Body of pancreas (tissue), 4 donors: ENCODE data around the gene KLF6. TPM values are rescaled to one million over a fixed set of nuclear protein-coding genes. Genes with fewer than 3 reads are reported as not detected.
A peak's percentile ranks its signal among the peaks of the same experiment; 100 is the strongest.

ENCODE experiments used
- ATAC-seq: fragments of 150-250 bp; one replicate; pipeline ENCODE4 v1.9.1; 2016
- DNase-seq, 4 donors: peaks; one replicate each; pipeline ENCODE4 v3.0.0-alpha.2; 2019
- H3K27ac ChIP-seq, 4 donors: fragments of 200-600 bp; sonication (generic); 1 replicate in 3 of 4; 2 replicates in 1 of 4; pipeline versions ENCODE4 v1.5.1 to v1.6.1; 2016 to 2019; ENCODE audit warnings: mild to moderate bottlenecking in 1 of 4, mixed read lengths in 1 of 4, moderate library complexity in 1 of 4
- H3K27me3 ChIP-seq, 2 donors: fragments of 200-600 bp; sonication (generic); one replicate each; pipeline ENCODE4 v1.6.0; 2016; ENCODE audit warnings: mild to moderate bottlenecking in 1 of 2
- H3K36me3 ChIP-seq, 2 donors: fragments of 200-600 bp; sonication (generic); replicated peaks in 1 of 2; 2 replicates each; pipeline ENCODE4 v1.5.1; 2016; ENCODE audit warnings: low read depth in 2 of 2; ENCODE audit not compliant: insufficient read depth in 1 of 2
- H3K4me1 ChIP-seq: fragments of 200-600 bp; sonication (generic); one replicate; pipeline ENCODE4 v1.6.0; 2016
- H3K4me3 ChIP-seq, 2 donors: fragments of 200-600 bp; sonication (generic); 1 replicate in 1 of 2; 2 replicates in 1 of 2; pipeline ENCODE4 v1.5.1; 2016 to 2019
- H3K9me3 ChIP-seq, 3 donors: fragments of 200-600 bp; sonication (generic); 1 replicate in 2 of 3; 2 replicates in 1 of 3; pipeline ENCODE4 v1.5.1; 2016
- POLR2A ChIP-seq, 3 donors: fragments of 450-650 bp; IDR thresholded peaks; one replicate each; pipeline ENCODE4 v1.6.1; 2016; ENCODE audit warnings: antibody characterized with exemption in 3 of 3, mild to moderate bottlenecking in 2 of 3
- WGBS, 2 donors: methylation state at CpG; one replicate each; pipeline ENCODE4 v1.1.5; 2017; 5-methylcytosine and 5-hydroxymethylcytosine counted together
- intact Hi-C: fragments of 100-400 bp; cut with DNase I; formaldehyde crosslinking; loops from one replicate; pipeline ENCODE4 v1.15.1; 2023
- total RNA-seq, 2 donors: library from RNA; depleted of rRNA; stranded (reverse); fragments of >200 nt; gene quantifications; one replicate each; pipeline ENCODE4 v1.1.0, GENCODE V29; 2016
- TF ChIP-seq, protein P1 (sequence below), 7 experiments: fragments of 450-650 bp in 4 of 7; fragments of 200-600 bp in 3 of 7; sonication (generic) in 3 of 7; IDR thresholded peaks; one replicate each; pipeline ENCODE4 v1.5.1; 2016 to 2019; ENCODE audit warnings: antibody characterized with exemption in 7 of 7

KLF6 gene
- total RNA-seq, 2 donors from 2014 or later, result 92.1 to 294 TPM

DNA sequence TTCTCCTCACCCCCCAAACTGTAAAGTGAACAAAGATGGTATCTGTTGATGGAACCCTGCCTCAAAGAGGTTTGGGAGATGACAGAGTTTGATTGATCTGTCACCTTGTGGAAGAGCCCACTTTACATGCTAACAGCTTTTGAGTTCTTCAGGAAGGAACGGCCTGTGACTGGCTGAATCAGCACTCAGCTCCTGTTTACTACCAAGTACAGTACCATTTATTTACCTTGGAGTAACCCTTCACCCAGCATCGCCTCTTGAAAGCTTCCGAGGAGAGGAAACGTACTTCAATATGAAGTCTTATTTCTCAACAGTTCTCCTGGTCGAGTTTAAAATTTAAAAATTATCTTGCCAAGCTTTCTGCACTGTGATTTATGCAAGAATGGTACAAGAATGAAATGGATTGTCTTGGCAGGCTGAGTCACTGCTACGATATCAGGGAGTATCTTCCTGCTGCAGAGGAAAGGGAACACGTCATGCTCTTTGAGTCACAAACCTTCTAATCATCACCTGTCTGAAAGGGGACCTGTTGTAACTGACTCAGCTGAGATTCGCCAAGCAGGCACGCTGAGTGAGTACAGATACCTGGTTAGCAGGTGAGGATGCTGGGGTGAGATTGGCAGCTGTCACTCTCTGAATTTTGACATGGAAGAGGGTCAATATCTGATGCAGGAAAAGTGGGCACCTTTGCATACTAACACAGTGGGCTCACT is 30.1 kb downstream of the KLF6 start:
- no peak for TF ChIP-seq POLR2A (IDR thresholded peaks at IDR 0.05)
- TF ChIP-seq, protein P1, sequence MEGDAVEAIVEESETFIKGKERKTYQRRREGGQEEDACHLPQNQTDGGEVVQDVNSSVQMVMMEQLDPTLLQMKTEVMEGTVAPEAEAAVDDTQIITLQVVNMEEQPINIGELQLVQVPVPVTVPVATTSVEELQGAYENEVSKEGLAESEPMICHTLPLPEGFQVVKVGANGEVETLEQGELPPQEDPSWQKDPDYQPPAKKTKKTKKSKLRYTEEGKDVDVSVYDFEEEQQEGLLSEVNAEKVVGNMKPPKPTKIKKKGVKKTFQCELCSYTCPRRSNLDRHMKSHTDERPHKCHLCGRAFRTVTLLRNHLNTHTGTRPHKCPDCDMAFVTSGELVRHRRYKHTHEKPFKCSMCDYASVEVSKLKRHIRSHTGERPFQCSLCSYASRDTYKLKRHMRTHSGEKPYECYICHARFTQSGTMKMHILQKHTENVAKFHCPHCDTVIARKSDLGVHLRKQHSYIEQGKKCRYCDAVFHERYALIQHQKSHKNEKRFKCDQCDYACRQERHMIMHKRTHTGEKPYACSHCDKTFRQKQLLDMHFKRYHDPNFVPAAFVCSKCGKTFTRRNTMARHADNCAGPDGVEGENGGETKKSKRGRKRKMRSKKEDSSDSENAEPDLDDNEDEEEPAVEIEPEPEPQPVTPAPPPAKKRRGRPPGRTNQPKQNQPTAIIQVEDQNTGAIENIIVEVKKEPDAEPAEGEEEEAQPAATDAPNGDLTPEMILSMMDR (IDR thresholded peaks at IDR 0.05), result no peak
- Histone ChIP-seq H3K4me3 (no peak overlapping the region), H3K4me1 (peaks cover 7% of the 10 kb centered on the region), H3K27ac (peak overlapping the region in 1 of 4 donors; percentile 33), H3K9me3 (no peaks in the 10 kb centered on the region), H3K36me3 (no peaks in the 10 kb centered on the region), H3K27me3 (no peaks in the 10 kb centered on the region)
- ATAC-seq, result peak; percentile 48
- WGBS, 2 donors, result 60 to 64% methylated on average over 9 of the region's 9 CpGs
- intact Hi-C loops, result no loop called here
- DNase-seq, result no peak

DNA sequence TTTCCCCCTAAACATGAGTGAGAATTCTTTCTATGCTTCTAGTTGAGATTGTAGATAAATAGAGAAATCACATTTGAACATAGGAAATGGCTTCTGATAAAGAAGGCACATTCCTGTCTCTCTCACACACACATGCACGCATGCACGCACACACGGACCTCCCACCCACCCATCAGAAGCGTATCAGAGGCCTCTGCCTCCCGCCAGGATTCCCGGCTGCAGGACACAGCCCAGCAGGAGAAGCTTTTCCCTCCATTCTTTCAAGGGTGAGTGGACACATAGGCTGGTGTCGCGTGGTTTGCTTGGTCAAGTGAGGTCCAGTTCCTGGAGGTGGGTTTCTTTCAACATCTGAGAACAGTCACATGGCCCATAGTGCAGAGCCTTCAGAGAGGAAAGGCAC is 34.2 kb downstream of the KLF6 start:
- intact Hi-C loops, result no loop called here
- TF ChIP-seq, protein P1 (IDR thresholded peaks at IDR 0.05), result no peak
- no peak for TF ChIP-seq POLR2A (IDR thresholded peaks at IDR 0.05)
- Histone ChIP-seq H3K27ac (peak overlapping the region in 1 of 4 donors; percentile 82), H3K27me3 (no peaks in the 10 kb centered on the region), H3K4me1 (peaks cover 33% of the 10 kb centered on the region), H3K4me3 (no peak overlapping the region), H3K36me3 (no peaks in the 10 kb centered on the region), H3K9me3 (no peaks in the 10 kb centered on the region)
- ATAC-seq (no peak), DNase-seq (no peak)
- WGBS, 2 donors, result 90 to 91% methylated on average over 8 of the region's 8 CpGs

DNA sequence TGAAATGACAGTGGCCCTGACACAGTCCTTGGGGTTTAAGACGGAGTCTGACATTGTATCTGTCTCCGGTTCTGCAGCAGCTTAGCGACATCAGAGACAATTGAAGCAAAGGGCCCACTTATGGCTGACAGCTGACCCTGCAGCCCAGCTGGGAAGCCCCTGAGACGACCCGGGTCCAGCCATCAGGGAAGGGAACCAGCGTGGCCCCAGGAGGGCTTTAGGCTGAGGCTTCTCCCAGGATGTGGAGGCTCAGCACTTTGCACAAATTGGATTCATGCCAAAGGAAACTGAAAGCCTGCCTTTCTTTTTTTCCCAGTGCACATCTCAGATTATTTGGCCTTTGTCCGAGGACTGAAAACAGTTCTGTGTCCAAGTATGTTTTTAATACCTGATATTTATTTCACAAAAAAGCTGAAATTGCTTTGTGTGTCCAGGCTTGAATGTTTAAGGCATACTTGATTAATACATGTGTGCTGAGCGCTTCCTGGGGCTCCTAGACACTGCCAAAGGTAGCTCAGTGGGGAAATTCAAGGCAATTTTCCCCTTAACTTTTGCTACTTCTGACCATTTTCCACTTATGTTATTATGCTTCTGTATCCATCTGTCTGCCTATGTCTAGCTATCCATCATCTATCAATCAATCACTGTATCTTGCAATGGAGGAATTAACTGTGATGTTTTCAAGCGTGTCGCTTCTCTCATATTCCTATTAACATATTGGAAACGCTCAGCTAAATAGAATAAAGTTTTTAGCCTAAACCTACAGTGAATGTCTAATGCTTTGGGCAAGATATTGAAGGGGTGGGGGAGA is 34.8 kb downstream of the KLF6 start:
- DNase-seq, result no peak
- Histone ChIP-seq H3K36me3 (no peaks in the 10 kb centered on the region), H3K27me3 (no peaks in the 10 kb centered on the region), H3K27ac (peak overlapping the region; percentile 30 to 82 (median 53)), H3K4me3 (no peak overlapping the region), H3K9me3 (no peaks in the 10 kb centered on the region), H3K4me1 (peaks cover 33% of the 10 kb centered on the region)
- no peak for ATAC-seq
- TF ChIP-seq, protein P1 (IDR thresholded peaks at IDR 0.05), result no peak
- no peak for TF ChIP-seq POLR2A (IDR thresholded peaks at IDR 0.05)
- intact Hi-C loops, result no loop called here
- 53 to 63% methylated on average over 11 of the region's 11 CpGs for WGBS, 2 donors

DNA sequence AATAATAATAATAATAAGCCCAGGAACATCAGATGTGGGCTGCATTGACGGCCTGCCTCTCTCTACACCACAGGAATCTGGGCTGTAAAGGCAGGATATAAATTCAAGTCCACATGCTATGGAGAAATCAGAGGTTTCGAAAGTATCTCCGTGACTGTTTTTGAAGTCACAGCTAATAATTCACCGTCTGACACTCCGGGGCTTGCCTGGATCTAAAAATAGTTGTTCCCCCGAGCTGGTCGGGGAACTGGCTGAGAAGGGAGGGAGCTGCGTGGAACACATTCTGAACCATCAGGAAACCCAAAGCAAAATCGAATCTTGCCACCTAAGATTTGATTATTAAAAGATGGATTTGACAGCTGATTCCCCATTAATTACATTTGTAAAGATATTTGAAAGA is 35.4 kb downstream of the KLF6 start:
- no peak overlapping the region for H3K4me3 ChIP-seq

More for the DNA sequence above, 35.4 kb downstream of the KLF6 start:
- H3K9me3 ChIP-seq, result no peaks in the 10 kb centered on the region
- no peaks in the 10 kb centered on the region for H3K27me3 ChIP-seq
- ATAC-seq, result peak; percentile 28
- H3K27ac ChIP-seq, result peak overlapping the region; percentile 30 to 82 (median 53)
- intact Hi-C loops, result no loop called here
- TF ChIP-seq, protein P1 (IDR thresholded peaks at IDR 0.05), result no peak
- TF ChIP-seq POLR2A (IDR thresholded peaks at IDR 0.05), result peak in 1 of 3 donors; percentile 11
- peaks cover 34% of the 10 kb centered on the region for H3K4me1 ChIP-seq
- no peaks in the 10 kb centered on the region for H3K36me3 ChIP-seq
- WGBS, 2 donors, result 39 to 46% methylated on average over 9 of the region's 9 CpGs
- peak in 2 of 4 donors; percentile 47 to 66 for DNase-seq
